Right lung (tissue), 5 donors: ENCODE results near the gene PCDHGB1. TPM values are rescaled to one million over a fixed set of nuclear protein-coding genes. Genes with fewer than 3 reads are reported as not detected.
"Not testable (repeated sequence)": the region's sequence is repeated elsewhere in the genome, so short reads cannot be mapped to it uniquely, and the experiment has no call there.

ENCODE experiments used
- DNase-seq, 2 donors: peaks; one replicate each; pipeline ENCODE4 v3.0.0-alpha.2; 2013
- polyA plus RNA-seq, 5 donors: library from polyadenylated mRNA; unstranded; fragments of 120-200 nt; gene quantifications; one replicate each; pipeline versions ENCODE4 v1.2.1 to v1.2.3, GENCODE V29; 2013; ENCODE audit warnings: inconsistent platforms in 1 of 5, low replicate concordance in 1 of 5; ENCODE audit not compliant: insufficient read length in 5 of 5, insufficient read depth in 1 of 5

PCDHGB1 gene
- polyA plus RNA-seq, 5 donors = 1.2 to 1.7 (median 1.7) TPM

GRCh38 chr5:141382469-141383294, 32.8 kb downstream of the PCDHGB1 start, which contains the start of gene PCDHGA7:
PCDHGA7 (plus strand) TSS chr5:141382742; CDS start chr5:141382900, 158 bp downstream.
- no peak for DNase-seq

- no peak for DNase-seq
Measured at GRCh38 chr5:141383345-141383744, 33.4 kb downstream of the PCDHGB1 start.

GRCh38 chr5:141384471-141385267, 34.8 kb downstream of the PCDHGB1 start:
- DNase-seq = no peak

- not testable (repeated sequence) for DNase-seq
Measured at GRCh38 chr5:141387557-141388311, 37.8 kb downstream of the PCDHGB1 start, which contains the start of gene PCDHGB4. PCDHGB4 (plus strand) TSS chr5:141387698; CDS start chr5:141387885, 187 bp downstream.

- no peak for DNase-seq
Measured at GRCh38 chr5:141388661-141389060, 38.8 kb downstream of the PCDHGB1 start.

- no peak for DNase-seq
Measured at GRCh38 chr5:141389153-141390042, 39.5 kb downstream of the PCDHGB1 start.

GRCh38 chr5:141392429-141393198, 42.7 kb downstream of the PCDHGB1 start, which contains the start of gene PCDHGA8:
PCDHGA8 (plus strand) TSS chr5:141392633; CDS start chr5:141392814, 181 bp downstream.
- DNase-seq = no peak

GRCh38 chr5:141393267-141393666, 43.4 kb downstream of the PCDHGB1 start:
- DNase-seq = no peak

- not testable (repeated sequence) for DNase-seq
Measured at GRCh38 chr5:141394401-141395187, 44.7 kb downstream of the PCDHGB1 start.

- DNase-seq = not testable (repeated sequence)
Measured at GRCh38 chr5:141397756-141398551, 48.1 kb downstream of the PCDHGB1 start, which contains the start of gene PCDHGB5. PCDHGB5 (plus strand) TSS chr5:141397947; CDS start chr5:141398128, 181 bp downstream.

- DNase-seq = no peak
Measured at GRCh38 chr5:141398608-141399007, 48.7 kb downstream of the PCDHGB1 start.

GRCh38 chr5:141399555-141400258, 49.8 kb downstream of the PCDHGB1 start:
- no peak for DNase-seq

Other genes with a start within 250 kb of the PCDHGB1 start
- gene PCDHB3, start 249.6 kb upstream of the PCDHGB1 start, polyA plus RNA-seq = 1 to 10 TPM; 1.9 to 3.4 (median 2.8) TPM
- 1 to 10 TPM; 1.7 to 3.0 (median 2.9) TPM for gene PCDHB4, start 228.3 kb upstream of the PCDHGB1 start, polyA plus RNA-seq
- 10 to 100 TPM in 3 of 5 donors, 1 to 10 TPM in 2; 9.1 to 15.4 (median 10.6) TPM for gene PCDHB5, start 214.9 kb upstream of the PCDHGB1 start, polyA plus RNA-seq
- 1 to 10 TPM; 2.5 to 3.7 (median 3.0) TPM for gene PCDHB6, start 200.0 kb upstream of the PCDHGB1 start, polyA plus RNA-seq
- 1 to 10 TPM; 3.9 to 6.0 (median 4.7) TPM for gene PCDHB7, start 177.5 kb upstream of the PCDHGB1 start, polyA plus RNA-seq
- 1 to 10 TPM; 1.1 to 2.5 (median 2.2) TPM for gene PCDHB8, start 172.3 kb upstream of the PCDHGB1 start, polyA plus RNA-seq
- gene PCDHB16, start 167.7 kb upstream of the PCDHGB1 start, polyA plus RNA-seq = 1 to 10 TPM; 4.7 to 6.6 (median 4.9) TPM
- gene PCDHB9, start 162.9 kb upstream of the PCDHGB1 start, polyA plus RNA-seq = 1 to 10 TPM; 3.1 to 5.6 (median 4.0) TPM
- gene PCDHB10, start 157.7 kb upstream of the PCDHGB1 start, polyA plus RNA-seq = 1 to 10 TPM; 5.0 to 7.5 (median 6.9) TPM
- gene PCDHB11, start 150.5 kb upstream of the PCDHGB1 start, polyA plus RNA-seq = 1 to 10 TPM; 1.7 to 4.5 (median 3.3) TPM
- 1 to 10 TPM; 4.3 to 6.6 (median 5.4) TPM for gene PCDHB12, start 141.4 kb upstream of the PCDHGB1 start, polyA plus RNA-seq
- gene PCDHB13, start 136.2 kb upstream of the PCDHGB1 start, polyA plus RNA-seq = 1 to 10 TPM; 3.9 to 6.0 (median 5.0) TPM
- 10 to 100 TPM in 1 of 5 donors, 1 to 10 TPM in 4; 9.1 to 10.3 (median 9.3) TPM for gene PCDHB14, start 126.8 kb upstream of the PCDHGB1 start, polyA plus RNA-seq
- 10 to 100 TPM in 3 of 5 donors, 1 to 10 TPM in 2; 9.4 to 13.2 (median 10.2) TPM for gene PCDHB15, start 104.7 kb upstream of the PCDHGB1 start, polyA plus RNA-seq
- under 1 TPM; 0.08 to 0.26 (median 0.17) TPM for gene SLC25A2, start 46.0 kb upstream of the PCDHGB1 start, polyA plus RNA-seq
- 100 to 1,000 TPM; 124 to 151 (median 140) TPM for gene TAF7, start 29.3 kb upstream of the PCDHGB1 start, polyA plus RNA-seq
- gene PCDHGA1, start 19.6 kb upstream of the PCDHGB1 start, polyA plus RNA-seq = 1 to 10 TPM in 1 of 5 donors, under 1 TPM in 4; 0.50 to 1.0 (median 0.72) TPM
- gene PCDHGA2, start 11.3 kb upstream of the PCDHGB1 start, polyA plus RNA-seq = 1 to 10 TPM; 3.0 to 7.3 (median 4.2) TPM
- gene PCDHGA3, start 6.3 kb upstream of the PCDHGB1 start, polyA plus RNA-seq = 1 to 10 TPM; 2.0 to 3.9 (median 2.8) TPM
- gene PCDHGA4, start 4.9 kb downstream of the PCDHGB1 start, polyA plus RNA-seq = 1 to 10 TPM; 1.9 to 3.3 (median 2.4) TPM
- 1 to 10 TPM; 4.0 to 6.0 (median 4.3) TPM for gene PCDHGB2, start 9.9 kb downstream of the PCDHGB1 start, polyA plus RNA-seq
- gene PCDHGA5, start 14.1 kb downstream of the PCDHGB1 start, polyA plus RNA-seq = 1 to 10 TPM; 2.7 to 4.5 (median 3.7) TPM
- gene PCDHGB3, start 20.1 kb downstream of the PCDHGB1 start, polyA plus RNA-seq = 1 to 10 TPM; 2.0 to 3.0 (median 2.5) TPM
- gene PCDHGA6, start 23.8 kb downstream of the PCDHGB1 start, polyA plus RNA-seq = 1 to 10 TPM; 4.2 to 6.1 (median 4.6) TPM
- gene PCDHGA7, start 32.6 kb downstream of the PCDHGB1 start, polyA plus RNA-seq = 1 to 10 TPM; 1.7 to 2.1 (median 1.9) TPM
- 1 to 10 TPM; 3.1 to 5.0 (median 4.2) TPM for gene PCDHGB4, start 37.6 kb downstream of the PCDHGB1 start, polyA plus RNA-seq
- gene PCDHGA8, start 42.5 kb downstream of the PCDHGB1 start, polyA plus RNA-seq = 1 to 10 TPM in 1 of 5 donors, under 1 TPM in 4; 0.50 to 1.1 (median 0.74) TPM
- 1 to 10 TPM; 6.8 to 8.5 (median 7.7) TPM for gene PCDHGB5, start 47.8 kb downstream of the PCDHGB1 start, polyA plus RNA-seq
- 1 to 10 TPM; 4.4 to 8.3 (median 5.7) TPM for gene PCDHGA9, start 52.7 kb downstream of the PCDHGB1 start, polyA plus RNA-seq
- gene PCDHGB6, start 57.9 kb downstream of the PCDHGB1 start, polyA plus RNA-seq = 1 to 10 TPM; 6.4 to 9.3 (median 7.8) TPM
- gene PCDHGA10, start 62.9 kb downstream of the PCDHGB1 start, polyA plus RNA-seq = 1 to 10 TPM; 4.2 to 5.4 (median 4.5) TPM
- gene PCDHGB7, start 67.6 kb downstream of the PCDHGB1 start, polyA plus RNA-seq = 10 to 100 TPM; 13.1 to 15.2 (median 13.9) TPM
- 1 to 10 TPM; 2.7 to 4.4 (median 3.2) TPM for gene PCDHGA11, start 71.0 kb downstream of the PCDHGB1 start, polyA plus RNA-seq
- gene PCDHGA12, start 80.4 kb downstream of the PCDHGB1 start, polyA plus RNA-seq = 1 to 10 TPM; 2.3 to 4.3 (median 3.4) TPM
- gene PCDHGC3, start 125.9 kb downstream of the PCDHGB1 start, polyA plus RNA-seq = 100 to 1,000 TPM; 102 to 151 (median 113) TPM
- gene PCDHGC4, start 134.9 kb downstream of the PCDHGB1 start, polyA plus RNA-seq = 1 to 10 TPM; 1.5 to 2.7 (median 1.7) TPM
- 1 to 10 TPM in 2 of 5 donors, under 1 TPM in 3; 0.76 to 1.2 (median 0.85) TPM for gene PCDHGC5, start 139.0 kb downstream of the PCDHGB1 start, polyA plus RNA-seq